H1 (cell line): Measurements from ENCODE around the gene MRPL3. TPM values are rescaled to one million over a fixed set of nuclear protein-coding genes. Genes with fewer than 3 reads are reported as not detected.

ENCODE experiments used
- ASH2L ChIP-seq: fragments of 200-600, 300-600 bp; sonication (generic); IDR thresholded peaks from one replicate; pipeline ENCODE4 v1.7.1; 2017; ENCODE audit warnings: low read length
- BACH1 ChIP-seq: IDR thresholded peaks from 2 replicates; pipeline ENCODE4 v1.6.1; 2012; ENCODE audit warnings: low read length, improper control_type of control experiment
- BCL11A ChIP-seq, 2 experiments: IDR thresholded peaks; one replicate each; pipeline ENCODE4 v1.6.1; 2011; ENCODE audit warnings: low read depth in 2 of 2, low read length in 2 of 2, mild to moderate bottlenecking in 2 of 2
- CBX5 ChIP-seq: fragments of 300-800, 300-1000 bp; sonication (generic); IDR thresholded peaks from 2 replicates; pipeline ENCODE4 v1.7.1; 2016; ENCODE audit warnings: antibody characterized with exemption, low read length, low read depth
- CEBPB ChIP-seq: IDR thresholded peaks from 2 replicates; pipeline ENCODE4 v1.6.1; 2012; ENCODE audit warnings: low read depth, low read length
- CHD1 ChIP-seq: IDR thresholded peaks from 2 replicates; pipeline ENCODE4 v1.6.1; 2012; ENCODE audit warnings: low read depth, low read length, improper control_type of control experiment
- CHD2 ChIP-seq: IDR thresholded peaks from 2 replicates; pipeline ENCODE4 v1.6.1; 2012; ENCODE audit warnings: low read length, improper control_type of control experiment
- E2F6 ChIP-seq: IDR thresholded peaks from 2 replicates; pipeline ENCODE4 v1.6.1; 2012; ENCODE audit warnings: inconsistent platforms
- EGR1 ChIP-seq: IDR thresholded peaks from 2 replicates; pipeline ENCODE4 v1.6.1; 2011; ENCODE audit warnings: low read depth, low read length, borderline replicate concordance
- EZH2 ChIP-seq: fragments of 200-600 bp; sonication (generic); IDR thresholded peaks from 2 replicates; pipeline ENCODE4 v1.7.1; 2012; ENCODE audit warnings: low read depth, mild to moderate bottlenecking, moderate library complexity, low read length, inconsistent platforms; ENCODE audit not compliant: severe bottlenecking
- FOSL1 ChIP-seq: IDR thresholded peaks from 2 replicates; pipeline ENCODE4 v1.6.1; 2011; ENCODE audit warnings: mild to moderate bottlenecking, low read depth, low read length, moderate library complexity; ENCODE audit not compliant: insufficient read depth
- GABPA ChIP-seq: IDR thresholded peaks from 2 replicates; pipeline ENCODE4 v1.6.1; 2011; ENCODE audit warnings: mild to moderate bottlenecking, low read length, moderate library complexity, borderline replicate concordance; ENCODE audit not compliant: insufficient read depth
- HDAC6 ChIP-seq: IDR thresholded peaks from one replicate; pipeline ENCODE4 v1.7.1; 2012; ENCODE audit warnings: low read depth, mild to moderate bottlenecking, inconsistent platforms, low read length, moderate library complexity
- JUND ChIP-seq: IDR thresholded peaks from 2 replicates; pipeline ENCODE4 v1.6.1; 2011; ENCODE audit warnings: mild to moderate bottlenecking, improper control_type of control experiment, low read length
- KDM1A ChIP-seq: fragments of 200-600, 300-600 bp; sonication (generic); IDR thresholded peaks from 2 replicates; pipeline ENCODE4 v1.7.1; 2016; ENCODE audit warnings: mild to moderate bottlenecking, low read length, borderline replicate concordance
- NANOG ChIP-seq: IDR thresholded peaks from 2 replicates; pipeline ENCODE4 v1.6.1; 2011; ENCODE audit warnings: low read length, low read depth, mild to moderate bottlenecking, inconsistent platforms; ENCODE audit not compliant: insufficient read depth, poor library complexity, severe bottlenecking
- NRF1 ChIP-seq: IDR thresholded peaks from 2 replicates; pipeline ENCODE4 v1.6.1; 2011; ENCODE audit warnings: mild to moderate bottlenecking, low read depth, low read length, improper control_type of control experiment
- POLR2A ChIP-seq, 2 experiments: IDR thresholded peaks; 1 replicate in 1 of 2; 2 replicates in 1 of 2; pipeline ENCODE4 v1.6.1; 2011; ENCODE audit warnings: low read depth in 2 of 2, low read length in 2 of 2, mild to moderate bottlenecking in 2 of 2; ENCODE audit errors: control extremely low read depth in 1 of 2
- POU5F1 ChIP-seq: IDR thresholded peaks from 2 replicates; pipeline ENCODE4 v1.6.1; 2011; ENCODE audit warnings: low read depth, mild to moderate bottlenecking, low read length, moderate library complexity
- SAP30 ChIP-seq: fragments of 300-600 bp; sonication (generic); IDR thresholded peaks from 2 replicates; pipeline ENCODE4 v1.7.1; 2012; ENCODE audit warnings: low read length, moderate library complexity, mild to moderate bottlenecking, inconsistent platforms; ENCODE audit not compliant: insufficient read depth, insufficient replicate concordance
- SIN3A ChIP-seq, 2 experiments: IDR thresholded peaks in 1 of 2; conservative IDR thresholded peaks in 1 of 2; 2 replicates each; pipeline ENCODE4 v1.6.1; 2011 to 2012; ENCODE audit warnings: low read length in 2 of 2, improper control_type of control experiment in 1 of 2, low read depth in 1 of 2, mild to moderate bottlenecking in 1 of 2
- SP2 ChIP-seq: IDR thresholded peaks from 2 replicates; pipeline ENCODE4 v1.6.1; 2012; ENCODE audit warnings: mild to moderate bottlenecking, low read length, inconsistent platforms
- SP4 ChIP-seq: IDR thresholded peaks from 2 replicates; pipeline ENCODE4 v1.6.1; 2012; ENCODE audit warnings: low read length, inconsistent platforms
- SRF ChIP-seq: IDR thresholded peaks from 2 replicates; pipeline ENCODE4 v1.6.1; 2011; ENCODE audit warnings: mild to moderate bottlenecking, low read depth, low read length, moderate library complexity
- YY1 ChIP-seq: IDR thresholded peaks from 2 replicates; pipeline ENCODE4 v1.6.1; 2011; ENCODE audit warnings: low read depth, mild to moderate bottlenecking, low read length
- polyA plus RNA-seq, 7 experiments: library from polyadenylated mRNA; depleted of rRNA in 3 of 7; stranded (reverse) in 5 of 7; unstranded in 2 of 7; fragments of >200 nt in 5 of 7; fragments of 200-250 nt in 2 of 7; gene quantifications; 1 replicate in 5 of 7; 2 replicates in 1 of 7; 4 replicates in 1 of 7; pipeline versions ENCODE4 v1.2.1 to v1.2.3, GENCODE V29; 2011 to 2013; ENCODE audit warnings: missing spikeins in 2 of 7, mixed read lengths in 2 of 7
- total RNA-seq: library from RNA; stranded (reverse); fragmentation: NEBNext Ultra II Directional; extraction: Animal tissue kit (Norgen Biotek cat#: 25700); gene quantifications from 2 replicates; pipeline ENCODE4 v1.2.1, GENCODE V29; 2021

MRPL3 gene
- total and polyA plus RNA-seq, 2 of the 8 experiments (the other 6 are each of a cell fraction or from before 2014, with no cell fraction given): 164 to 175 TPM

DNA sequence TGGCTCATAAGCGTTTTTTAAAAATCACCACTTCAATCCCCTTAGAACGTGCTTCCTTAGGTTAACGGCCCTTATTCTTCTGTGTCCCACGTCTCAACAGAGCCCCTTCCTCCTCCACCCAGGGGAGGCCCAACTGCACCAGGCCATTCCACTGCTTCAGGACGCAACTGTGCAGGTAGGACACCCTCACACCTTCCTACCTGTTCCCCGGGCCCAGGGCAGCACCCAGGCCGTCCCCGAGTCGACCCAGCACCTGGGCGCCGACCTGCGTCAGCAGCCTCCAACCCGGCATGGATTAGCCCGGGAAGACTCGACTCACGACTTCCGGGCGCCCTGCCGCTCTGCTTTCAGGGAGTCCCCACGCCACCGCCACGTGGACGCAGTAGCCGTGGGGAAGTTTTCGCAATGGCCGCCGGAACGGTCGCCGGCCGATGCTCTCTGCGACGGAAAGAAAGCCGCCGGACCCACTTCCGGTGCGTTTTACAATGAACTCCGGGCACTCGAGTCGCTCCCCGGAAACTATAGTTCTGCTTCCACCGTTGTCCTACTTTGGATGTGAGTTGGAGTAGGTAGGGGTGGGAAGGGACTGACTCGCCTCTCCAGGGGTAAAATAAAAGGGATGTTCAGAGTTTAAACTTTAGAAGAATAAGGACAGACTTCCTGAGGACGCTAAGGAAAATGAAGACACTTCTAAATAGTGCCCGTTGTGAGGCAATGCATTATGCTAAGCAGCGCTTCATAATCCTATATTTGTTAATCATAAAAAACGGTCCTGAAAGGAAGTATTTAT is at the start of gene MRPL3 (continued):
- TF ChIP-seq NRF1 (no peak), CHD2 (0 out of 2 replicates have a peak, but pooled peaks have one; percentile 14), SRF (peak; percentile 68; the same call in 1 of the 2 replicates), KDM1A (no peak), SP2 (no peak), POU5F1 (no peak), BCL11A (IDR thresholded peaks at IDR 0.05; ENCODE audit: low read depth in 2 of 2, low read length in 2 of 2) (no peak), EZH2 (no peak), EGR1 (peak; percentile 64), ASH2L (peak; percentile 97), POLR2A (IDR thresholded peaks at IDR 0.05; ENCODE audit: control extremely low read depth in 1 of 2, low read depth in 2 of 2, low read length in 2 of 2) (peak; percentile 81 to 83), YY1 (peak; percentile 98), CBX5 (no peak), E2F6 (peak; percentile 96), HDAC6 (no peak), FOSL1 (no peak), CEBPB (peak; percentile 65; the same call in 1 of the 2 replicates), SAP30 (no peak), SIN3A (conservative IDR thresholded peaks at IDR 0.05 in 1 of 2, IDR thresholded peaks at IDR 0.05 in 1 of 2; ENCODE audit: low read depth in 1 of 2, low read length in 2 of 2) (peak in 1 of 2 experiments; percentile 28; a peak in 1 of 4 replicates), JUND (peak; percentile 34; the same call in 1 of the 2 replicates), SP4 (no peak), CHD1 (no peak), GABPA (peak; percentile 99), NANOG (no peak), BACH1 (peak; percentile 58; the same call in 1 of the 2 replicates)
